Left ventricle myocardium inferior (tissue), 1 donor: ENCODE results near the gene BCAP31. TPM values are rescaled to one million over a fixed set of nuclear protein-coding genes. Genes with fewer than 3 reads are reported as not detected.

Experiments
- DNase-seq: peaks from one replicate; pipeline ENCODE4 v3.0.0-alpha.2; 2020
- H3K27ac ChIP-seq: fragments of 200-600 bp; replicated peaks from 2 replicates; pipeline ENCODE4 v1.8.0; 2021
- H3K27me3 ChIP-seq: fragments of 200-600 bp; 2 replicates; pipeline ENCODE4 v1.8.0; 2021; ENCODE audit warnings: low read depth
- H3K36me3 ChIP-seq: fragments of 200-600 bp; 2 replicates; pipeline ENCODE4 v1.8.0; 2021
- H3K4me1 ChIP-seq: fragments of 200-600 bp; 2 replicates; pipeline ENCODE4 v1.8.0; 2021
- H3K4me3 ChIP-seq: fragments of 200-600 bp; 2 replicates; pipeline ENCODE4 v1.8.0; 2021; ENCODE audit warnings: mild to moderate bottlenecking, moderate library complexity
- H3K9me3 ChIP-seq: fragments of 200-600 bp; replicated peaks from 2 replicates; pipeline ENCODE4 v1.8.0; 2021
- CTCF ChIP-seq: fragments of 200-600 bp; IDR thresholded peaks from 2 replicates; pipeline ENCODE4 v1.8.0; 2021; ENCODE audit warnings: antibody characterized with exemption, mild to moderate bottlenecking, borderline replicate concordance
- intact Hi-C: fragments of 100-400 bp; cut with micrococcal nuclease; formaldehyde crosslinking; loops from one replicate; pipeline ENCODE4 v1.11.0; 2022
- total RNA-seq: library from RNA; stranded (reverse); fragmentation: NEBNext Ultra II Directional; extraction: Animal tissue kit (Norgen Biotek cat#: 25700); gene quantifications from one replicate; pipeline ENCODE4 v1.2.1, GENCODE V29; 2021
- donor health status: DM: no; HTN: yes; CAD: no; lungs with severe emphysema.

BCAP31 gene
- total RNA-seq, 1 donor from 2014 or later = 80.8 TPM

GRCh38 chrX:153722704-153723350 is 1.4 kb downstream of the BCAP31 start:
- Histone ChIP-seq H3K36me3 (peaks cover 24% of the 10 kb centered on the region), H3K4me1 (peaks cover 55% of the 10 kb centered on the region), H3K27ac (peak overlapping the region; percentile 93), H3K9me3 (no peaks in the 10 kb centered on the region), H3K4me3 (peak overlapping the region; percentile 81), H3K27me3 (no peaks in the 10 kb centered on the region)
- intact Hi-C loops = no loop called here
- no peak for TF ChIP-seq CTCF
- no peak for DNase-seq

- intact Hi-C loops = no loop called here
- peaks cover 36% of the 10 kb centered on the region for H3K36me3 ChIP-seq
Measured at GRCh38 chrX:153719701-153720100, 4.5 kb downstream of the BCAP31 start.

GRCh38 chrX:153719238-153719637 is 4.9 kb downstream of the BCAP31 start:
- peaks cover 39% of the 10 kb centered on the region for H3K36me3 ChIP-seq
- H3K27ac ChIP-seq = no peak overlapping the region
- H3K27me3 ChIP-seq = no peaks in the 10 kb centered on the region
- no peaks in the 10 kb centered on the region for H3K9me3 ChIP-seq
- intact Hi-C loops = no loop called here
- no peak for DNase-seq
- peaks cover 24% of the 10 kb centered on the region for H3K4me1 ChIP-seq
- no peak for TF ChIP-seq CTCF
- H3K4me3 ChIP-seq = no peak overlapping the region

More at GRCh38 chrX:153719701-153720100, 4.5 kb downstream of the BCAP31 start:
- no peaks in the 10 kb centered on the region for H3K9me3 ChIP-seq
- DNase-seq = no peak
- H3K4me3 ChIP-seq = no peak overlapping the region
- peaks cover 24% of the 10 kb centered on the region for H3K4me1 ChIP-seq
- TF ChIP-seq CTCF = no peak
- H3K27me3 ChIP-seq = no peaks in the 10 kb centered on the region
- no peak overlapping the region for H3K27ac ChIP-seq

GRCh38 chrX:153717445-153717844 is 6.7 kb downstream of the BCAP31 start:
- Histone ChIP-seq H3K4me3 (no peak overlapping the region), H3K27ac (no peak overlapping the region), H3K27me3 (no peaks in the 10 kb centered on the region), H3K36me3 (peaks cover 39% of the 10 kb centered on the region), H3K9me3 (no peaks in the 10 kb centered on the region), H3K4me1 (peaks cover 7% of the 10 kb centered on the region)
- no peak for TF ChIP-seq CTCF
- no peak for DNase-seq
- intact Hi-C loops = no loop called here

- peaks cover 21% of the 10 kb centered on the region for H3K36me3 ChIP-seq
- intact Hi-C loops = no loop called here
Measured at GRCh38 chrX:153714256-153714655, 9.9 kb downstream of the BCAP31 start.

More at GRCh38 chrX:153714256-153714655, 9.9 kb downstream of the BCAP31 start:
- Histone ChIP-seq H3K4me3 (no peak overlapping the region), H3K27ac (no peak overlapping the region), H3K27me3 (no peaks in the 10 kb centered on the region), H3K4me1 (peaks cover 7% of the 10 kb centered on the region), H3K9me3 (no peaks in the 10 kb centered on the region)
- DNase-seq = no peak
- TF ChIP-seq CTCF = no peak
